ENCODE measurements around the gene FUT7.

FUT7 gene

GRCh38 chr9:136997830-136998234, 34.1 kb downstream of the FUT7 start:
- DNase-seq: no peak

GRCh38 chr9:136997371-136997770, 34.5 kb downstream of the FUT7 start:
- DNase-seq: no peak

- DNase-seq: no peak
These were observed 35.3 kb downstream of the FUT7 start, which contains the start of gene CLIC3 for GRCh38 chr9:136996361-136997292. Gene CLIC3, minus strand, starts transcription at chr9:136996568. Its CDS starts 25 bp downstream, at chr9:136996543.

GRCh38 chr9:136995772-136996311, 36.0 kb downstream of the FUT7 start:
- DNase-seq: no peak

GRCh38 chr9:136995362-136995761, 36.5 kb downstream of the FUT7 start:
- no peak for DNase-seq

GRCh38 chr9:136994888-136995230, 37.0 kb downstream of the FUT7 start:
- no peak for DNase-seq

- no peak for DNase-seq
These were observed 37.6 kb downstream of the FUT7 start for GRCh38 chr9:136994180-136994887.

GRCh38 chr9:136992819-136993369, 39.0 kb downstream of the FUT7 start:
- DNase-seq: no peak

GRCh38 chr9:136991993-136992818, 39.7 kb downstream of the FUT7 start, which contains the start of gene PAXX:
Gene PAXX, plus strand, starts transcription at chr9:136992422. Its CDS starts 22 bp downstream, at chr9:136992444.
- DNase-seq: peak; percentile 72

- no peak for DNase-seq
These were observed 41.5 kb downstream of the FUT7 start for GRCh38 chr9:136990242-136990911.

GRCh38 chr9:136988872-136989271, 43.0 kb downstream of the FUT7 start:
- DNase-seq: no peak

GRCh38 chr9:136985853-136986252, 46.0 kb downstream of the FUT7 start:
- no peak for DNase-seq

GRCh38 chr9:136985027-136985602, 46.8 kb downstream of the FUT7 start:
- DNase-seq: no peak

GRCh38 chr9:136984464-136985026, 47.3 kb downstream of the FUT7 start:
- DNase-seq: no peak

GRCh38 chr9:136983656-136984314, 48.1 kb downstream of the FUT7 start:
- DNase-seq: no peak

GRCh38 chr9:136983167-136983566, 48.7 kb downstream of the FUT7 start:
- no peak for DNase-seq

GRCh38 chr9:136982232-136983051, 49.4 kb downstream of the FUT7 start, which contains the start of gene LCNL1:
Gene LCNL1, plus strand, starts transcription at chr9:136982993. Its CDS starts 594 bp downstream, at chr9:136983587.
- no peak for DNase-seq

GRCh38 chr9:136981588-136982231, 50.2 kb downstream of the FUT7 start:
- DNase-seq: no peak
